Measurements from ENCODE around the gene TRAM2. TPM values are rescaled to one million over a fixed set of nuclear protein-coding genes. Genes with fewer than 3 reads are reported as not detected.

The TRAM2 gene
- total RNA-seq, 1 experiment from 2014 or later: 243 TPM

DNA sequence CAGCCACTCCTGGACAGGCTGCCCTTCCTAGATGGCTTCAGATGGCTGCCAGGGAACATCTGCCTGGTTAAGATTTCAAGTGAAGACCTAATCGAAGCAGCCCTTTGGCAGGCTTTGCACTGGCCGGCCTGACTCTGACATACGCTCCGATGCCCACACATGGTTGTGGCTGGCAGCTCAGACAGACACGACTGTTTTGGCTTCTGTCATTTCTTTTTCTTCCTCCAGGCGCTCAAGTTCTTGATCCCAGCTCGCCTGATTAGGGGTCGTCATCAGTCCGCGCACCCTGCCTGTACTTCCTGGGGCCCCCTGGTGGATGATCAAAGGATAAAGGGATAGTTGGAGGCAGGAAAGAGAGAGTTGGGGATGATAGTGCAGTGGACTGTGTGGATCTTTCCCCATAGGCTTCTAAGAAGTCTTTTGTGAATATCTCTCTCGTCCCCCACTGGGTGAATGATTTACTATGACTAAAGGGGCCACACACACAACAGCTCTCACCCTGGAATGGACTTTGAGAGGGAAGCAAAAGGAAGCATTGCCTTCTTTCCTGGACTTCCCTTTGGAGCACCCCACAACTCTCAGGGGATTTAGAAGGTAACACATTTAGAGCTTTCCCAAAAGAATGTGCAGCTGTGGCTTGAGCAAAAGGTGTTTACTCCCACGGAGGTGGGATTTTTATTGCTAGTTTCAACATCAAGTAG lies 21.4 kb upstream of the TRAM2 start:
- DNase-seq: peak; percentile 99
- Histone ChIP-seq H3K4me3 (peak overlapping the region; percentile 7), H3K9me3 (no peaks in the 10 kb centered on the region), H3K27me3 (no peaks in the 10 kb centered on the region), H3K36me3 (no peaks in the 10 kb centered on the region)

DNA sequence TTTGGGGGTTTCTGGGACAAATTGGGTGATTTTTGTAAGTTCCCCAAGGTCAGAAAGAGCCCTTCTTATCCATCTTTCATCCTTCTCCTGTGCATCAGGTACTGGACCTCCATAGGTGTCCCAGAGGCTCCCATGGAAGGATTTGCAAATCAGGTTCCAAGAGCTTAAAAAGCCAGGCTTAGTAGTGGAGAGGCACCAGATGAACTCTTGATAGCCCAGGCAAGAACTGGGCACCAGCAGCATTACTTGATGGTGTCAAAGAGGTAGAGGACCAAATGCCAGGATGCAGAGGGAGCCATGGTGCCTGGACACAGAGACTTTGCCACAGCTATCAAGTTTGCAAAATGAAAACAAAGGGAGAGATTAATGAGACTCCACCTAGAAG lies 20.9 kb upstream of the TRAM2 start:
- Histone ChIP-seq H3K4me3 (peak overlapping the region; percentile 7), H3K9me3 (no peaks in the 10 kb centered on the region), H3K36me3 (no peaks in the 10 kb centered on the region), H3K27me3 (no peaks in the 10 kb centered on the region)
- no peak for DNase-seq

DNA sequence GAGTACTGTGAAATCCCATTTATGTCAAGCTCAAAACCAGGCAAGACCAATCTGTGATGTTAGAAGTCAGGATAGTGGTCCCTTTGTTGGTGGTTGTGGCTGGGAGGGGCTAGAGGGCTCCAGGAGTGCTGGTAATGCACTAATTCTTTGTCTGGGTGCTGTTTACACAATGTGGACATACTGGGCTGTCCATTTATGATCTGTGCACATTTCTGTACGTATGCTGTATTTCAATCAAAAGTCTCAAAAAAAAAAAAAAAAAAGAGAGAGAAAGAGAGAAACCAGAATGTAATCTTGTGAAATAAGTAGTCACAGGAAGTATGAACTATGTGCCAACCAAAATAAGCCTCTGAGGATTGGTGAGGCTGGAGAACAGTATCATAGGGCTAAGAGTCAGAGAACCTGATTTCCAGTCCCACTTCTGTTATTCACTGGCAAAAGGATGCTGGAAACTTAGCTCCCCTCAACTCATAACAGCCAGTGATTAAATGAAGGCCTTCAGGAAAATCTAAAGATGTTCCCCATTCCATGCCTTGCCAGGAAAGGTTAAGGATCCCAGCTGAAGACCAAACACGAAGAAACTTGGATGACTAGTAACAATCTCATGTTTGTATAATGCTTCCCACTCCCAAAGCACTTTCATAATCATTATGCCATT lies 19.6 kb upstream of the TRAM2 start:
- H3K4me3 ChIP-seq: no peak overlapping the region
- no peak for DNase-seq

DNA sequence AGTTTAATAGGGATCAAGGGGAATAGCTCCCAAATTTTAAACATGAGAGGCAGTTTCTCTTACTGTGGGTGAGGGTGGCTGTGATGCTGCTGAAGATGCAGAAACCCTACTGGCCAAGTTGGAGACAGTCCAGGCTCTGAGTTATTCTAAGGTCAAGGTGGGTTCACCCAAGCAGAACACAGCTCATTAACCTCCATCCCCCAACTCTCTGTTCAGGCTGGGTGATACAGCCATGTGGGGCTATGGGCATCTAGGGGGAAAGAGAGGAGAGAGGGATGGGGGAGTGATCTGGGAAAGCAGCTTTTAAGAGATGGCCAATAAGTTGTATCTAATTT lies 18.9 kb upstream of the TRAM2 start:
- DNase-seq: peak; percentile 54
- Histone ChIP-seq H3K4me3 (no peak overlapping the region), H3K36me3 (no peaks in the 10 kb centered on the region), H3K9me3 (no peaks in the 10 kb centered on the region), H3K27me3 (no peaks in the 10 kb centered on the region)

More for the DNA sequence above, 19.6 kb upstream of the TRAM2 start:
- H3K9me3 ChIP-seq: no peaks in the 10 kb centered on the region
- H3K36me3 ChIP-seq: no peaks in the 10 kb centered on the region
- H3K27me3 ChIP-seq: no peaks in the 10 kb centered on the region

DNA sequence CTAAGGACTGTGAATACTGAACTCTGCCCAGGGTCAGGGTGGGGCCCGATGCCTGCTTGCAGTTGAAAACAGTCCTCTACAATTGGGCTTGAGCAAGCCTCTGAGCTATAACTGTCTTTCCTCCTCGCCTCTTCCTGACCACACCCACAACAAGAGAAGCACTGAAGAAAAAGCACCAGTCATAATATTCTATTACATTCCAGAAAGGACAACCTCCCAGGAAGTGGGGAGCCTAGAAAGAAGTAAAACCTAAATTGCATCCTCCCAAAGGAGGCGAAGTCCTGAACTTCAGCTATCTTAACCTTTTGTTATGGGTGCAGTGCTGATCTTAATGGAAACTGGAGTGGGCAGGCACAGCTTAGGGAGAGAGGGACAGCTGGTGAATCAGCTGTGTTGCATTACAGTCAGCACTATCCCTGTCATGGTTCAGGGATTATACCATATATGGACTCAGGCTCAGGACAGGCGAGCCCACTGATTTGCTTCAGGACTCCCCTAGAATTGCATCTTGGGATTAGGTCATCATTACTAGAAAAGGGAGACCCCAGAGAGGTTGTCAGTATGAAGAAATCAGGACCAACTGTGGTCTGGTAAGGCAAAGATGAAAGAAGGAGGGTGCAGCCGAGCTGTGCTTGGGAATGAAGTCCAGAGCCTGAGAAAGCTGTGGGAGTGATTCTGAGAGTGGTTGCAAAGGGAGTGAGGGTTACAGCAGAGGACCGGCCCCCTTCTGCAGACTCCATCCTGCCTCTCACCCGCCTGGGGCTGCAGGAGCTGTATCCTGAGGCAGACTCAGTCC lies 18.3 kb upstream of the TRAM2 start:
- DNase-seq: peak; percentile 81
- no peaks in the 10 kb centered on the region for H3K9me3 ChIP-seq
- H3K36me3 ChIP-seq: no peaks in the 10 kb centered on the region
- no peak overlapping the region for H3K4me3 ChIP-seq
- no peaks in the 10 kb centered on the region for H3K27me3 ChIP-seq

DNA sequence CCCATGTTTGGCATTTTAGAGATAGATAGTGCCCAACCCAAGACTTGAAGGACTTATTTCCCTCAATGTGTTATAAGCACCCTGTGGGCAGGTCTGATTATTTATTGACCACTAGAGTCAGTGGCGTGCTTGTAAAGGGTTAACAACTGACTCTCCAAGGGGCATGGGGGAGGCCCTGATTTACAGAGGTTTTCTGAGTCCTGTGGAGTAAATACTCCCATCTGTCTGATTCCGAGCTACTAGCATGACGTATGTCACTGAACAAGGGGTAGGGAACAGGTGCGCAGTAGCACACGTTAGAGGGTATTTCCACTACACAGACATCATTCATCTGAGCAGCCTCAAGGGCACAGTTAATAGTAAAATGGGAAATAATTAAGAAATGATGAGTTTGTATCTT lies 17.4 kb upstream of the TRAM2 start:
- Histone ChIP-seq H3K27me3 (no peaks in the 10 kb centered on the region), H3K9me3 (no peaks in the 10 kb centered on the region), H3K36me3 (no peaks in the 10 kb centered on the region), H3K4me3 (no peak overlapping the region)
- no peak for DNase-seq

DNA sequence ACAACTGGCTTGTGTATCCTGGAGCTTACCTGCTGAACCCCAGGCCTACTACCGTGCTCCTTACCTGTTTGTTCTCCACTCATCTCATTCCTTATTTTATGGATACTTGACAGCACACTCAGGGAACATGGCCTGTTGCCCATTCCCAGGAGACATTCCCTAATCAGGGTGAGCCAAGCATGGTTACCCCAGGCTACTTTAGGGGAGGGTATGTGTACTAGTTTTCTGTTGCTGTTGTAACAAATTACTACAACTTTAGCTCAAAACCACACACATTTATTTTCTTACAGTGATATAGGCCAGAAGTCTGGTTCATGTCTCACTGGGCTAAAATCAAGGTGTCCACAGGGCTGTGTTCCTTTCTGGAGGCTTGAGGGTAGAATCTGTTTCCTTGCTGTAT lies 15.0 kb upstream of the TRAM2 start:
- H3K4me3 ChIP-seq: no peak overlapping the region
- no peaks in the 10 kb centered on the region for H3K9me3 ChIP-seq
- DNase-seq: no peak
- H3K27me3 ChIP-seq: no peaks in the 10 kb centered on the region
- no peaks in the 10 kb centered on the region for H3K36me3 ChIP-seq

DNA sequence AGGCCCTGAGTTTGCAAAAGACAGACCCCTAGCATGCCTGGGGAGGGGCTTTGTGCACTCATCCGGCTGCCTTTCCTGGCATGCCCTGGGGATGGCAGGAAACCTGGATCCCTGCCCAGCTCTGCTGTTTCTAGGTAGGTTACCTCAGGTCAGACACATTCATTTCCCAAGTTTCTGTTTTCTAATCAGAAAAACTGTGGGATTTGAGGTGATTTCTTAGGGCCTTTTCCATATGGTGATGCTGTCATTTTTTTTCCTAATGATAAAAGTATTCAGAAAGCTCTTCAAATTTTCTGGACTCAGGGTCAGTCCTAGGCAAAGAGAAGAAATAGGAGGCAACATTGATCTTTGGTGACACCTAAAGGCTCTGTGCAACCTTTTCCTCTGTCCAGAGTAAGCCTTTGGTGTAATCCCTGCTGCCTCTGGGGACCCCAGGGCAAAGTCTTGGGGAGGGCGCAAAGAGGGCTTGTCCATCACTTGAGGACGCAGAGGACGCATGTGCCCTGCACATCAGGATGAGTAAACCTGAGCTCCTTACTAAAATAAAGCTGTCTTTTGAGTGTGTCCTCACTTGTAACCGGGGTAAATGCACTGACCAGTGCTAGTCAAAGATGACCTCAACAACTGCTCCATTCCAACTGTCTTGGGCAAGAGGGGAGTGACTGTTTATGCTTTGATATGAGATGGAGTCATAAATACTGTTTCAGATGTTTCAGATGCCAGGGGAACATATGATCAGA lies 13.5 kb upstream of the TRAM2 start:
- H3K4me3 ChIP-seq: no peak overlapping the region
- H3K27me3 ChIP-seq: no peaks in the 10 kb centered on the region
- no peaks in the 10 kb centered on the region for H3K36me3 ChIP-seq
- DNase-seq: peak; percentile 83
- H3K9me3 ChIP-seq: no peaks in the 10 kb centered on the region

DNA sequence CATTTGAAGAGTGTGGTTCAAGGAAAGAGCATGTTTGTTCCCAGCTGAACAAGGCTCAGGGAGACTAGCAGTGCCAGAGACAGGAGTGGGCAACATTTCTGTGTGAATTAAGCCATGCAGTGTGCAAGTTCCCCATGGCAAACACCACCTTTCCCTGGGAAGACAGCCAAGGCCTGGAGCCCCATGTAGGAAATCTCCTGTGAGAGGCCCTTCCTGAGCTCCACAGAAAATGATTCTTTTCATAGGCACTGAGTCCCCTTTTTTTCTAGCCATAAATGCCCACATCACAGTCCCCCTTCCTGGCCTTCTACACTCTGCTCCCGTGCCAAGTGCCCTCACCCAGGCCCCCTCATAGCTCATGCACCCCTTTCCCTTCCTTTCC lies 11.8 kb upstream of the TRAM2 start:
- no peaks in the 10 kb centered on the region for H3K36me3 ChIP-seq
- no peaks in the 10 kb centered on the region for H3K9me3 ChIP-seq
- H3K27me3 ChIP-seq: no peaks in the 10 kb centered on the region
- DNase-seq: no peak
- H3K4me3 ChIP-seq: no peak overlapping the region

DNA sequence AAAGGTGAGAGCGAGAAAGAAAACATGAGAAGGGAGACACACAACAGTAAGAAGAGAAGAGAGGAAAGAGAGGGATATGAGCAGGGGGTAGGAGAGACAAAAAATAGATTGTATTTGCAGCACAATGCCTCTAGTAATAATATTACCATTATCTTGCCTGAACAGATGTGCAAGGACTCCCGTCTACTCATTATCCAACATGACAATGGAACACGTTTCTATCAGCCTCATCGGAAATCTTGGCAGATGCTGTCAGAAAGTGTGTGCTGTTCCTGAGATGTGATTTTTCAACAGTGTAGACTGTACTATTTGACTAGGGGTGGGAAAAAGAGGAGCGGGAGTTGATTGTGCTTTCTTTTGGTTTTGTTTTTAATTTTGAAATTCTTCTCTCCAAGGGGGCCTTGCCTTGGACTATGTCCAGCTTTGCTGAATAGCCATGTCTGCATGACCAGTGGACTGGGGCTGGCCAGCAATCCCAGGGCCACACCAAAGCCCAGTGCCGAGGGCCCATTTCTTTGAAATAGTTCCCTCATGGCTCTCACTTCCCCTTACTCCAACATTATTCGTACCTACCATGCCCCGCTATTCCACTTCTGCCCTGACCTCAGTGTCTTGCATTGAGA lies 11.3 kb upstream of the TRAM2 start:
- H3K9me3 ChIP-seq: no peaks in the 10 kb centered on the region
- H3K4me3 ChIP-seq: no peak overlapping the region
- H3K27me3 ChIP-seq: no peaks in the 10 kb centered on the region
- peaks cover 1% of the 10 kb centered on the region for H3K36me3 ChIP-seq
- DNase-seq: no peak

DNA sequence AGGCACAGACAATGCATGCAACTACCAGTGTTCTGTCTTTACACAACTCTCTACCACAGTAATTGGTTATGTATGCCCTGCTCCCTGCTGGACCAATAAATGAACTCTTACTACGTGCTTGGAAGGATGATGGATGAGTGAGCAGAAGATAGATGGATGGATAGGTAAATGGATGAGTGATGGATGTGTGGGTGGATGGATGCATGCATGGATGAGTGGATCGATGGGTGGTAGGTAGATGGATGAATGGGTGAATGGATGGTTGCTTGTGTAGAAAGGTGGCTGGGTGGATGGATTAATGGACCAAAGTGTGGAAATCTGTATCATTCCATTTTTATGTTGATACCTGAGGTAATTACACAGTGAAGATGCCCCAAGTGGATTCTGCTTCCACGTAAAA lies 10.1 kb upstream of the TRAM2 start:
- Histone ChIP-seq H3K36me3 (peaks cover 13% of the 10 kb centered on the region), H3K4me3 (no peak overlapping the region), H3K9me3 (no peaks in the 10 kb centered on the region), H3K27me3 (no peaks in the 10 kb centered on the region)
- DNase-seq: no peak

DNA sequence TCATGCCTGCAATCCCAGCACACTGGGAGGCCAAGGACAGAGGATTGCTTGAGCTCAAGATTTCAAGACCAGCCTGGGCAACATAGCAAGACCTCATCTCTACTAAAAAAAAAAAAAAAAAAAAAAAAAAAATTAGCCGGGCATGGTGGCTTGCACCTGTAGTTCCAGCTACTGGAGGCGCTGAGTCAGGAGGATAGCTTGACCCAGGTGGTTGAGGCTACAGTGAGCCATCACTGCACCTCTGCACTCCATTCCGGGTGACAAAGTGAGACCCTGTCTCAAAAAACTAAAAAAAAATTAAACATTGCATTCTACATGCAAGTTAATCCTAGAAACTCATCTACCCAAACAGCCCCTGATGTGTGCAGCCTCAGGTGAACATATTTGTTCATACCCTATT lies 7.3 kb upstream of the TRAM2 start:
- DNase-seq: no peak
- Histone ChIP-seq H3K27me3 (no peaks in the 10 kb centered on the region), H3K36me3 (peaks cover 31% of the 10 kb centered on the region), H3K9me3 (no peaks in the 10 kb centered on the region), H3K4me3 (no peak overlapping the region)

DNA sequence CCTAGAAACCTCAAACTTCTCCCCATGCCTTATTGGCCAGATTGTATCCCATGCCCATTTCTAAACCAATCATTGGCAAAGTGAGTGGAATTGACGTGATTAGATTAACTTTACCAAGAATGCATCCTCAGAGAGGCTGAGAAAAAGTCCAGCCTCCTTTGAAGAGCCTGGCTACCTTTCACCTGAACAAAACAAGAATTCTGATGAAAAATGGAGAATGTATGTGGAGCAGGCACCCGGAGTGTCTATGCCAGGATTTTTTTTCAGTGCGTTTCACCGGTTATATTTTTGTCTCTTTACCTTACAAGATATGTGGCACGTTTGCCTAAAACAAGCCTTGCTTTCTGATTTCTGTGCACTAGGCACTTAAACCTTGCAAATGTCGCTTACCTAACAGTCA lies 6.1 kb upstream of the TRAM2 start:
- no peak for DNase-seq
- H3K9me3 ChIP-seq: no peaks in the 10 kb centered on the region
- no peak overlapping the region for H3K4me3 ChIP-seq
- peaks cover 38% of the 10 kb centered on the region for H3K36me3 ChIP-seq
- H3K27me3 ChIP-seq: no peaks in the 10 kb centered on the region

DNA sequence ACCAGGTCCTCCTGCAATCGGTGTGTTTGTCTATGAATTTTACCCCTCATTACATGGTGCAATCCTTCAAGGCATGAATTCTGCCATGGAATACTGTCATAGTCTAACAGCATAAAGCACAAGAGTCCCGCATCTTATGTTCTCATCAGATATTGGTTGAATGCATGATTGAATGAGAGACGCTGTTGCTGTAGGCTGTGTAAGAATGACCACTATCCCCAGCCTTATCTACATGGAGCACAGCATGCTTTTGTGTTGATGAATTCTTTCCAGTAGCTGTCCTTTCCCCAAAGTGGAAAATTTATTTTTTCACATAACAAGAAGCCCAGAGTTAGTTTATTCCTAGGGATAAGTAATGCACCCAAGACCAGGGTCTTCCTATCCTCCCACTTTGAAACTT lies 5.6 kb upstream of the TRAM2 start:
- Histone ChIP-seq H3K4me3 (no peak overlapping the region), H3K27me3 (no peaks in the 10 kb centered on the region), H3K36me3 (peaks cover 38% of the 10 kb centered on the region), H3K9me3 (no peaks in the 10 kb centered on the region)
- no peak for DNase-seq

DNA sequence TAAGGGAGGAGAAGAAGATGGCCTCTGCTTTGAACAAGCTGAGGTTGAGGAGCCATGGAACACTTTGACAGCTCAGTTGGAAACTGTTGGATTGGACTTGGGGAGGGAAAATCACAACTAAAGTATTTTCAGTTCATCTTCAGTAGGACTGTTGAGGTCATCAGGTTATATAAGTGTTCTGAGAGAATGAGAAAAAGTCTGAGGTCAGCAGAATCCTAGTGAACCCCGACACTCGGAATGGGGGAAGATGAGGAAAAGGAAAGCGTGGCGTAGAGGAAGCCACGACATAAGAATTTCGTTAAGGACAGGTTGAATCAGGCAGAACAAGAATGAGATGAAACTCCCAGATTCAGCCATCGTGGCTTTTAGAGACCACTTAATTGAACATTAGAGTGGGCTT lies 4.0 kb upstream of the TRAM2 start:
- no peak for DNase-seq
- Histone ChIP-seq H3K36me3 (peaks cover 44% of the 10 kb centered on the region), H3K9me3 (no peaks in the 10 kb centered on the region), H3K4me3 (no peak overlapping the region), H3K27me3 (no peaks in the 10 kb centered on the region)

DNA sequence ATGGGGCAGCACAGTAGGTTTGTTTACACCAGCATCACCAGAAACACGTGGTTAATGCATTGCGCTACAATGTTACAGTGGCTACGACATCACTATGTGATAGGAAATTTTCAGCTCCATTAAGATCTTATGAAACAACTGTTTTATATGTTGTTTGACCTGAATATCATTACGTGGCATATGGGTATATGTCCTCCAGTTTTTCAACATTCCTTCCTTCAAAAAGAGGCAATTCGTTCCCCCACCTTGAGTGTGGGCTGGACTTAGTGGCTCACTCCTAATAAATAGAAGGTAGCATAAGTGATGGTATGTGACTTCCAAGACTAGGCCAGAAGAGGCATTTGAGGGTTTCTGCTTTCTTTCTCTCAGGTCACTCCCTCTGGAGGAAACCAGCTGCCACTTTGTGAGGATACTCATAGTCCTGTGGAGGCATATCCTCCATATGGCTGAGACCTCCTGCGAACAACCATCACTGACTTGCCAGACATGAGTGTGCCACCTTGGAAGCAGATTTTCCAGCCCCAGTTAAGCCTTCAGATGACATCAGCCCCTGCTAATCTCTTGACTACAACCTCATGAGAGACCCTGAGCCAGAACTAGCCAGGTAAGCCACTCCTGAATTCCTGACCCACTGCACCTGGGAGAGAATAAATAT lies 2.3 kb upstream of the TRAM2 start:
- H3K27me3 ChIP-seq: no peaks in the 10 kb centered on the region

More for the DNA sequence above, 2.3 kb upstream of the TRAM2 start:
- no peaks in the 10 kb centered on the region for H3K9me3 ChIP-seq
- no peak overlapping the region for H3K4me3 ChIP-seq
- no peak for DNase-seq
- H3K36me3 ChIP-seq: peaks cover 61% of the 10 kb centered on the region
